Measurements from ENCODE around the gene TMPRSS4.

Gene TMPRSS4

GRCh38 chr11:118080296-118080695 is 3.4 kb downstream of the TMPRSS4 start:
- no peak for DNase-seq (ENCODE audit: low read depth)

GRCh38 chr11:118081241-118081958 is 4.5 kb downstream of the TMPRSS4 start:
- no peak for DNase-seq (ENCODE audit: low read depth)

DNA sequence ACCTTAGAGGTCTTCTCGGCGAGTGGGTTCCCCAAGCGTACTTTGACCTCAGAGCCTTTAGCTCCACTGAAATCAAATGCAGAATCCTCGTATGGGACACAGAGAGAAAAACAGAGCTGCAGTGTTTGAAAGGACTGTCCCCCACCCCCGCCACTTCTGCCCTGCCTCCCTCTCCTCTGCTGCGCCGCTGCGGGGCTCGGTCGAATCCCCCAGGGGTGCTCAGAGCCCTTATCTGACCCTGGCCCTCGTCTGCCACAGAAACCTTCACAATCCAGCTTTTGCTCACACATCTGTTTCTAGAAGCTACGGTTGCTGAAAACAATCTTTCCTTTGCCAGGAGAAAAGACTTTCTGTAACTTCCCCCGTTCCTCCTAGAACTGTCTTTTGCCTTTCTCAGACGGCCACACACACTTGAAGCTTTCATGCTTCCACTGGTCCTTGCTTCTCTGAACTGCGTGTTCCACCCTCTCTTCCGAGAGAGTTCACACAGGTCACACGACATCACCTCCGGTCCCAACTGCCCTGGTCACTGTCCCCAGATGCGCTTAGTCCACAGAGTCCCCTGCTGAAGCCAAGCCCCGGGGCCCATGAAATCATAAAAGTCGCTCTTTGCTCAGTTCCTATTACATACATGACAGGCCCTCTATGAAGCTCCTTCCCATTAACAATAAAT is 6.1 kb downstream of the TMPRSS4 start:
- no peak for DNase-seq (ENCODE audit: low read depth)

DNA sequence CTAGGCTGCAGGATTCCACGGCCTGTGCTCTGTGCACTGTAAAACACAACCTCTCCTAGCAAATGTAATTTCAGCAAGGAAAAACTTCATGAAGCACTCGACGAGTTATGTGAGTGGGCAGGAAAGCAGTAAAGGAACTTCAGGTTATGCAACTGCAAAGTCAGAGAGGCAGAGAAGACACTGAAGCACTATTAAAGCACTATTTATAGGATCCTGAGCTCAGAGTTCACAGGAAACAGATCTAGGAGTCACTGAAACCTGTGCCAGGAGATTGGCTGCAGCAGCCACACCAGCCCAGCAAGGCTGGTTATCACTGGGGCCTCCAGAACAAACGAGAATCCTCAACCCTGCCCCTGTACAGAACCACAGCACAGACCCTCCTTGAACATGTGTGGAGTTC is 7.4 kb downstream of the TMPRSS4 start:
- no peak for DNase-seq (ENCODE audit: low read depth)

DNA sequence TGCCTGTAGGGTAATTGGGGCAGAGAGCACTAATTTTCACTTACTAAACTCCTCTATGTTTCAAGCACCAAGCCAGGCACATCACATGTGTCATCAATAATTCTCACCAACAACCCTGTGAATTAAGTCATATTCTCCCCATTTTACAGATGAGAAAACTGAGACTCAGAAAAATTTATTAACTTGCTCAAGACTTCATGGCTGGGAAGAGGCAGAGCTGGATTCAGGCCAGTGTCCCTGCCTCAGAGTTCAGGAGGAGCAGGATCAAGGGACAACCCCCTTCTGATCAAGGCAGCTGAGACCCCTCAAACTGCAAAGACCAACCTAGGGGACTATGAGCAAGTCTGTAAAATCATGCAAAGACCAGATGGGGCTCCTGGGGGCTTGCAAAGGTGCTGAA is 7.8 kb downstream of the TMPRSS4 start:
- no peak for DNase-seq (ENCODE audit: low read depth)

- DNase-seq (ENCODE audit: low read depth), result no peak
Measured at GRCh38 chr11:118086913-118087768, 10.3 kb downstream of the TMPRSS4 start, which contains the start of gene SMIM35. SMIM35 (minus strand) TSS chr11:118086963; CDS start chr11:118086757, 206 bp downstream.

DNA sequence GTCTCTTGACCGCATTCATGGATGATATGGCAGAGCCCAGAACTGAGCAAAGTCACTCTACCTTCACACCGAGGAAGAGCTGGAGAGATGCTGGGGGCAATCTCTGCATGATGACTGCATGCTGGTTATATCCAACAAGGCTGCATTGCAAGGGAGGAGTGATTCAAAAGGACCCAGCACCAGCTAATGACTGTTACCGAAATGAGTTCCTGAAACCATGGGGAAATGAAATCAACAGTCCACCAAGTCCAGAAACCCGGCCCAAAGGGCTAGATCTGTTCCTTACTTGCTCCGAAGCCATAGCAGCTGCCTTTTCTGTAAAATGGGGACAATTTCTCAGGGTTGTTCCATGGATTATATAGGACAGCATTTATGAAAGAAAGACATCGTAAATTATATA is 11.1 kb downstream of the TMPRSS4 start:
- DNase-seq (ENCODE audit: low read depth), result no peak

- DNase-seq (ENCODE audit: low read depth), result no peak
Measured at GRCh38 chr11:118088531-118088930, 11.7 kb downstream of the TMPRSS4 start.

DNA sequence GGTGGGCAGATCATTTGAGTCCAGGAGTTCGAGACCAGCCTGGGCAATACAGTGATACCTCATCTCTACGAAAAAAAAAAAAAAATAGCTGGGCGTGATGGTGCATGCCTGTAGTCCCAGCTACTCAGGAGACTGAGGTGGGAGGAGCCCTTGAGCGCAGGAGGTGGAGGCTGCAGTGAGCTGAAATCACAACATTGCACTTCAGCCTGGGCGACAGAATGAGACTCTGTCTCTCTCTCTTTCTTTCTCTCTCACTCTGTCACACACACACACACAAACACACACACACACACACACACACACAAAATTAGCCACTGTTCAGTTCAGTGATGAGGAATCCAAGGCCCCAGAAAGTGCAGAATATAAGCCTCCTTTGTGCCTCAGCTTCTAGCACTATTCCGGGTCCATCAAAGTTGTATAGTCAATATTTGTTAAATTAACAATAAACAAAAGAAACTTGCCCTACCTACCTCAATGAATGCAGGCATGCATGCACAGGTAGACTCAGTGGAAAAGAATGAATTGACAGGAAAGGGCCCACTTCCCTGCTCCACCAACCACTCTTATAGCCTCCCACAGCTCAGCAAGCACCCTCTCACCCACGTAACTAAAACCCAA is 13.8 kb downstream of the TMPRSS4 start:
- DNase-seq (ENCODE audit: low read depth), result no peak

DNA sequence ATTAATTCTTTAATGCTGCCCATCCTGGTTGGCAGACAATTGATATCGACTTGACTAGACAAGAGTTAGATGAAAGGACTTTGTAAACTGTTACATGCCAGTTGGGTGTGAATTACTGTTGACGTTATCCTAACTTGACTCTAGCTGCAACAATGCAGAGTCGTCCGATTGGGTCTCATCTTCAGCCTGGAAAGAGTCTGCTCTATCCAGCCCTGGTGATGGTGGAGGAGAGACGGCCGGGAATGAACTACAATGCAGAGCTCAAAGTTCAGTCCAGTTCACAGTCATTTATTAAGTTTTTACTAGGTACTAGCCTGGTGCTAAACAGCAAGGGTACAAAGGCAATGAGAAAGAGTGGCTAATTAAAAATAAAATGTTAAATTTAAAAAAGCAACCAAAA is 14.8 kb downstream of the TMPRSS4 start:
- no peak for DNase-seq (ENCODE audit: low read depth)

GRCh38 chr11:118092907-118093571 is 16.2 kb downstream of the TMPRSS4 start:
- no peak for DNase-seq (ENCODE audit: low read depth)

DNA sequence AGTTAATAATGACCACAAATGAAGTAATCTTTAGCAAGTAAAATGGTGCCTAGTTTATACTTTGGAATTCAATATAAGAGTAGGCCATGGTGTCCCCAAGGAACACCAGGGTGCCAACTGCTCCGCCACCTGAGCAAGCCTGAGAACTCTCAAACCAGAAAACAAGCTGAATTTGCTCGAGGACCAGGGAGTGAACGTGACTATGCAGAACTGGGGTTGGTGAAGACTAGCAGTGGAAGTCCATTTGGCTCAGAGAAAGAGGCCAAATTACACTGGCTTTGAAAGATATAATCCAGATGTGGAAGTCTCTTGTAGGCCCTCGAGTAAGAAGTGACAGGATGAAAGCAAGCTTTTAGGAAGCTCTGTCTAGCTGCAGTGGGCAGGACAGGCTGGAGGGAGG is 18.6 kb downstream of the TMPRSS4 start:
- no peak for DNase-seq (ENCODE audit: low read depth)

DNA sequence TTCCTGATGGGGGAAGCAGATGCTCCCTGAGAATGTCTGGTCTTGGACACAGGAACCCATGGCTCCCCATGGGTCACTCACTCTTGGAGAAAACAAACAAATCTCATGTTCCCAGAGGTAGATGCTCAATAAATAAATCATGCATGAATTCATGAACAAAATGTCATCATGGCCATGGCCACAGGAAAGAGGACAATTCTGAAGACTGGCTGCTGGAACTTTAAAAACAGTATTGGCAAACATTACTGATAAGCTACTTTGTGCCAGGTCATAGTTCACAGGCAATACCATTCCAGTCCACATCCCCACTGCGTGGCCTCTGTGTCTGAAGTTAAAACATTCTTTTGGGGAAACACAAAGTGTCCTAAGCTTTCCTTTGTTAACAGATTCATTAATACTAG is 19.1 kb downstream of the TMPRSS4 start:
- no peak for DNase-seq (ENCODE audit: low read depth)

DNA sequence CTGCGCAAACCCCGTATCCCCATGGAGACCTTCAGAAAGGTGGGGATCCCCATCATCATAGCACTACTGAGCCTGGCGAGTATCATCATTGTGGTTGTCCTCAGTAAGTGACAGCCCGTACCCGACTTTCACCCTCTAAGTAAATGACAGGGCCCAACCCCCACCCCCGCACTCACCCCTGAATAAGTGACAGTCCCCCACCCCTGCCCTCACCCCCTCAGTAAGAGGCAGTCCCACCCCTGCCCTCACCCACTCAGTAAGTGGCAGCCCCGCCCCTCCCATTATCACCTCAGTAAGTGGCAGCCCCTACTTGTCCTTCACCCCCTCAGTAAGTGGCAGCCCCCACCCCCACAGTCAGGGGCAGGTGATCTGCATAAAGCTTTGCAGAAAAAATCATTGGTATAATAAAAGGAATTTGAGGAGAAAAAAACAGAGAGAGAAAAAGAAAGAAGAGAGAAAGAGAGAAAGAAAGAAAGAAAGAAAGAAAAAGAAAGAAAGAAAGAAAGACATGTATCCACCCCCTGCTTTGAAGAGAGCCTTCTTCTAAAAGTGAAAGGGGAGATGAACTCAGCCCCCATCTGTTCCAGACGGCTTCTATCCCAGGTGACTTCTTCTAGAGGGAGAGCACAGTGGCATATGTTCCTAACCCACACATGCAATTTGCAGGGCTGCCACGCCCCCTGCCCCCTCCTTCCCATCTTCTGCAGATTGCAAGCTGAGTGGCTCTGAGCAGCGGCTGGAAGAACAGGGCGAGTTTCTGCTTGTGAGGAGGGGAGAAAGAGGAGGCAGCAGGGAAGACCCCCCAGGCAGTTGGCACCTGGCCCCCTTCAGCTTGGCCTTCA is 22.3 kb downstream of the TMPRSS4 start:
- no peak for DNase-seq (ENCODE audit: low read depth)

DNA sequence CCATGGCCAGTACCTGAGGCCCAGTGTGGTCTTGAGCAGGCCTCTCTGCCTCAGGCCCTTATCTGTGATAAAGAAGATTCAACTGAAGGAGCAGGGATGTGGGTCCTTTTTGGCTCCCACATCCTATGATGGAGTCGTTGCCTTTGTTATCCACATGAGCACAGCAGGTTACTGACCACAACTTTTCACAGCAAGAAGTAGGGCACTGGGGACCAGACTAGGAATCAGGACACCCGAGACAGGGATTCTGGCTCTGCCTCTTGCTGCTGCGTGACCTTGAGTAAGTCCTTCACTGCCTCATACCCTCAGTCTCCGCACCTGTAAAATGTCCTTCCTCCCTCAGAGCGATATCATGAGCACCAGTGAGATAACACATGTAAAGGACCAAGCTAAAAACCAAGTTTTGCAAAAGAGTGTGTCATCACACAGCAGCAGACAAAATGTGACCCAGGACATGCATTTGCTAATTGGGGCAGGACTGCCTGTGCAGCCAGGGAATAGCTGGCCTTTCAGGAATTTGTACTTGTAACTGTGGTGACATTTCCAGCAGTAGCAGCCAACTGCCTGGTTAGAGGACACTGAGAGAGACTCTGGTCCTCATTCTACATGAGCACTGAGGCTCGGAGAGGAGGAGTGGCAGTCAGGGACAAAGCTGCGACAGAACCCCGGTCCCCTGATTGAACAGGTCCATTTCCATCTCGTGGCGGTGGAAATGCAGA is 23.1 kb downstream of the TMPRSS4 start:
- no peak for DNase-seq (ENCODE audit: low read depth)

DNA sequence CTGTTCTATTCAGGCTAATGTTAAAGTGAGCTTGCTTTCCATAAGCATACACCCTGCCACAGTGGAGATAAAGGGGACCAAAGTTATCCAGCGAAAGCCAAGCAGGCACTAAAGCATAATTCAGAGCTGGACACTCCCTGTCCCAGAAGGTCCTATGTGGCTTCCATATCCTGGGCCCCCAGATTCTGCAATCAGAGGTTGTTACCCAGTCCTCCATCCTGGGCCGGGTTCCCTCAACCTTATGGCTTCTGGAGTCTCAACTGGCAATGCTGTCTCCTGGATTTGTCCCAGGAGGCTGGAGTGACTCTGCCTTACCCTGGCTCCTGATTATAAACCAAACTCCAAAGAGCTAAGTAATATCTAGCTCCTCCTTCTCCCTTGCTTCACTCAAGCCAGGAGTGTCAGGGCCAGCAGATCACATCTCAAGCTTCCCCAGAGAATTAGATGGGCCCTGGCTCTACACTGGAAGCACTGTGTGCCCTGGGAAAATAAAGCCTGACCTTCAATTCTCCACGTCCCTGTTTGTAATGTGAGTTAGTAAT is 23.9 kb downstream of the TMPRSS4 start:
- DNase-seq (ENCODE audit: low read depth), result no peak

- no peak for DNase-seq (ENCODE audit: low read depth)
Measured at GRCh38 chr11:118102721-118103261, 25.9 kb downstream of the TMPRSS4 start.

DNA sequence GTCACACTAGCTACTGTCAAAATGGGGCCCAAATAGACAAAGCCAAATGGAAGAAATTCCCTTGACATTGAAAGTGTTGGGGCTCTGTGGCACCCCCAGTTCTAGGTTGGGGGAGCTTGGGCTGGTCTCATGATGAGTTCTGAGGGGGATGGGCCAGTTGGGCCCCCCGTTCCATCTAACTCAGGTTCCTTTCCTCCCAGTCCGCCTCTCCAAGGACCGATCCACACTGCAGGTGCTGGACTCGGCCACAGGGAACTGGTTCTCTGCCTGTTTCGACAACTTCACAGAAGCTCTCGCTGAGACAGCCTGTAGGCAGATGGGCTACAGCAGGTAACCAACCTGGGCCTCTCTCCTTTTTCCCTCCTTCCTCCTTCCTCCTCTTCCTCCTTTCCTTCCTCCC is 27.6 kb downstream of the TMPRSS4 start:
- no peak for DNase-seq (ENCODE audit: low read depth)

DNA sequence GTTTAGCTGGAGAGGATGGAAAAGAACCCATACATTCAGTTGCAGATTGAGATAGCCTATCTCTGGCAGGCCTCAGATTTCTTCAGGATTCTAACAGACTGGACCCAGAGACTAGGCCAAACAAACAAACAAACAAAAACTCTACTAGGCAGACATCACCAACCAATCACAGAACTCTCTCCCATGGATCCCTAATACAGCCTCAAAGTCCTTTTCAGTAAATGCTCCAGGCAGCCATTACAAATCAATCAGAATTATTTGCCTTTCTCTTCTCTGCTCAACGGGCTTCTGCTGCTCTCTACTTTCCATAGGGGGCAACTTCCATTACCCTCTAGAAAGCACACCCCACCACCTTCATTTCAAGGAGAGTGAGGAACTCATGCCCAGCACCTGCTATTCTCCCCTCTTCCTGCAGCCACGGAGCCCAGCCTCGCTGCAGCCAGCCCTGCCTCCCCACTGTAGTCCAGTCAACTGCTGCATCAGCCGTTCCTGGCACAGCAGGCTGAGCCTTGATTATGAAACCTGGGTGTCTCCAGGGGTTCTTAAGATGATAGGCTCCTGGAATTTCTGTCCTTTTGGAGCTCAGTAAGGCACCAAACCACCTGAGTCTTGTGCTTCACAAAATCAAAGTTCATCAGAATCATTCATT is 28.9 kb downstream of the TMPRSS4 start:
- DNase-seq (ENCODE audit: low read depth), result no peak

Data from activated T-helper 9 cell treated with anti-CD3 and anti-CD28 coated beads, Interleukin-2, amount 50 U/mL, for 16 hours (primary cell).